T-helper 22 cell (primary cell): ENCODE results near the gene CAMSAP1.
A peak's percentile ranks its signal among the peaks of the same experiment; 100 is the strongest.

ENCODE experiments used
- DNase-seq: peaks from one replicate; pipeline ENCODE4 v3.0.0-alpha.2; 2020; ENCODE audit warnings: low read depth

Gene CAMSAP1

DNA sequence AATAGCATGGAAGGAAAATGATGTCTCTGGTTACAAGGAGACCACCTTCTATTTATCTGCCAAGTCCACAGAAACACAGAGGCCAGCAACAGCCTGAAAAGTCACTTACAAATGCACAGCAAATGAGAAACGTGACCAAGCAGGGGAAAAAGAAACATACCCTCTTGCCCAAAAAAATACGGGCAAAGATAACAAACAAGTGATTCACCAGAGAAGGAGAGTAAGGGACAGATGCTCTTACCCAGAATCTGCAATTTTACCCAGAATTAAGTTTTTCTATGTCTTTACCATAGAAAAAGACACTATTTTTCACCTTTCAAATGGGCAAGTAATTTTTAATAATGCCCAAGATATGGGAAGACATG is 28.1 kb downstream of the CAMSAP1 start:
- DNase-seq, result no peak

GRCh38 chr9:135878528-135879236 is 28.7 kb downstream of the CAMSAP1 start:
- no peak for DNase-seq

DNA sequence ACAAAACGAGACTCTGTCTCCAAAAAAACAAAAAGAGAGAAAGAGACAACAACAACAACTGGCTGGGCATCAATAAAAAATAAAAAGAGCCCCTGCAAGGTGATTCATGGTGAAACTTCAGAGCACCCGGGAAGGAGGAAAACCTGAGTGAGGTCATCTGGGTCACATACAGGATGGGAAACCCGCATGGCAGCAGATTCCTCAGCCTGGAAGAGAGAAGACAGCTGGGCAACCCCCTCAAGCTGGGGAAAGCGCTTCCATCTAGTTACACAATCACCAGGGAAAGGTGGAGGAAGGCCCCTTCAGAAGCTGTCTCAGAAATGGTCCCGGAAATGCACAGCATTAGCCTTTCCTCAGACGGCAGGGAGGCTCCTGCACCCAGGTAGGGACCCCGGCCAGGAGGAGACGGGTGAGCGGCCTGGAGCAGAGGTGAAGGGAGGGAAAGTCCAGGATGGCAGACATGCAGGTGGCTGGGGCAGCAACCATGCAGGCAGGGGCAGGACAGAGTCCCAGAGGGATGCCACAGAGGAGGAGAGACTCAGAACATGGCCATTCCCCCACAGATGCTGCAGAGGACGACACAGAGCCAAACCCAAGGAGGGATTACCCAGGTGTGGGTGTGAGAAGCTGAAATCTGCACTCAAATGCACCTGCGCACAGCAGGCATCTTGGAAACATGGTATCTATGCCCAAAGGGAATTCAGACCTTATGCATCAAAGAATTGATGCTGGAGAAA is 29.4 kb downstream of the CAMSAP1 start:
- DNase-seq, result no peak

GRCh38 chr9:135876936-135877335 is 30.4 kb downstream of the CAMSAP1 start:
- DNase-seq, result no peak

GRCh38 chr9:135874859-135875258 is 32.5 kb downstream of the CAMSAP1 start:
- DNase-seq, result no peak

DNA sequence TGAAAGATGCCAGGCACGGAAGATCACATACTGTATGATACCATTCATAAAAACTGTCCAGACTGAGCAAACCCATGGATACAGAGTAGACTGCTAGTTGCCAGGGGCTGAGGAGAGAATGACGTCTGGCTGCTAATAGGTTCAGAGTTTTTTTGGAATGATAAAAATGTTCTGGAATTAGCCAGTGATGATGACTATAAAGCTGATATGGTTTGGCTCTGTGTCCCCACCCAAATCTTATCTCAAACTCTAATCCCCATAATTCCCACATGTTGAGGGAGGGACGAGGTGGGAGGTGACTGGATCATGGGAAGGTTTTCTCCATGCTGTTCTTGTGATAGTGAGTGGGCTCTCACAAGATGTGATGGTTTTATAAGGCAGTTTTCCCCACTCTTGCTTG is 37.4 kb downstream of the CAMSAP1 start:
- no peak for DNase-seq

- DNase-seq, result no peak
These were observed 41.8 kb downstream of the CAMSAP1 start for GRCh38 chr9:135865531-135865930.

DNA sequence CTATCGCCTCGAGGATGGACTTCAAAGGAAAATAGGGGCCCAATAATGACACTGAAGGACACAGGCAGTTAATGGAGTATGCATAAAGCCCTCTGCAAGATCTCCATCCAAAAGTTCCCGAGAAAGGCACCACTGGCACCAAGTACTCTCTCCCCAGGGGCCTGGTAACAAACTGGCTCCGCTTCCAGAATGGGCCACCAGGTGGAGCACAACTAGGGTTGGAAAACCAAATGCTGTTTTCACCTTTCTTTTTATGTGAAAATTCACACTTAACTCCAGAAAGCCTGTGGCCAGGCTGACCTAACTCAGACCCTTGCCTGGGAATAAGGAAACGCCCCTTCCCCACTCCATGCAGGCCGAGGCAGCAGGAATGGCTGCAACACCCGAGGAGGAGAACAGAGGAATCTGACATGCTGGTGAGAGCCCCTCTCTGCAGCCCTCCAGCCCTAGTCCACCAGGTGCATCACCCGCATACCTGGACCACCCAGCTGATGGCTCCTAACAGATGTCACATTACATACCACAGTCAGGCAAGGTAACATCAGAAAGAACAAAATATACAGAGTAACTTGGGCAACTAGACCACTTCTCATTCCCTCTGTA is 42.8 kb downstream of the CAMSAP1 start:
- DNase-seq, result peak; percentile 27

- no peak for DNase-seq
These were observed 44.5 kb downstream of the CAMSAP1 start for GRCh38 chr9:135862809-135863208.

GRCh38 chr9:135858491-135859185 is 48.7 kb downstream of the CAMSAP1 start:
- no peak for DNase-seq

DNA sequence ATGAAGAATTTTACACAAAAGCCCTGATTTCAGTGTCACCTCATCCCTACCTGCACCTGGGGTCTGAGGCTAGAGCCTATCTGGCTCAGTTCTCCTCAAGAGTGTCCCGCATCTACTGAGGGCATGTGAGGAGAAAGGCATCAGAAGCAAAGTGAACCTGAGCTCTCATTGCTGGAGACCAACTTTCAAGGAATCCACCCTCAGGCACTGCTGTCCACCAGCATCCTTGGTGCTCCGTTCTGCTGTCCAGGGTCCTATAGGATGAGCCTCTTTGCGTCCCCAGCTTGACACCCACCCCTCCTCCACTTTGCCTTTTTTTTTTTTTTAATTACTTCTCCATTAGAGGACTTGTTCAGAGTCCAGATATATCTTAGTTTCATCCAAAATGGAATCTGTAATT is 49.5 kb downstream of the CAMSAP1 start:
- DNase-seq, result no peak

DNA sequence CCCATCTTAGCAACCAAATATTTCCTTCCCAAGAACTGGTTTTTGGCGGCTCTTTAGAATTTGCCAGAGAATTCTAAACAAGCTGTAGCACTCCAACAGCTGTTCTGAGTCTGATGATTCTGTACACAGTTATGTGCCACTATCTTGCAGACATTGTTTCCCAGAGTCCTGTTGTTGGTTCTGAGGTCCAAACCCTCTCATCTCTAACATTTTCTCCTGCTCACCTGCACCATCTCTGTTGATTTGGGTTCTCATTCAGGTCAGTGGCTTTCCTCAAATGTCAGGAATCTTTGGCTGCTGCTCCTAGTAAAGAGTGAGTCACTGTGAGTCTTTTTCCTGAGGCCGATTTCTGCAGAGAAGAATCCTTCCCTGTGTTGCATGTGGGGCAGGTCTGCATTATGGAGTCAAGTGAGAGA is 50.0 kb downstream of the CAMSAP1 start:
- no peak for DNase-seq

- no peak for DNase-seq
These were observed 55.6 kb downstream of the CAMSAP1 start for GRCh38 chr9:135851748-135852147.

- no peak for DNase-seq
These were observed 56.6 kb downstream of the CAMSAP1 start for GRCh38 chr9:135850737-135851136.

DNA sequence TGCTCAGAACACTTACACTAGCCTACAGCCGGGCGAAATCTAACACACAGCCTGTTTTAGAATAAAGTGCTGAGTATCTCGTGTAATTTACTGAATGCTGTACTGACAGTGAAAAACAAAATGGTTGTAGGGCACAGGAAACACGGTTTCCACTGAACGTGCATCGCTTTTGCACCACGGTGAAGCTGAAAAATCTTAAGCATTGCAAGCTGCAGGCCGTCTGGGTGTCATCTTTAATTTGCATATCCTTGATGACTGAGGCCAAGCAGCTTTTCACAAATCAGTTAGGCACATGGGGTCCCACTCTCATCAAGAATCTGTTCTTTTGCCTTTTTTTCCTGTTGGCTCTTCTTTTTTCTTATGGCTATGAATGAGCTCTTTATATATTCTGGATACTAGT is 58.2 kb downstream of the CAMSAP1 start:
- DNase-seq, result no peak

DNA sequence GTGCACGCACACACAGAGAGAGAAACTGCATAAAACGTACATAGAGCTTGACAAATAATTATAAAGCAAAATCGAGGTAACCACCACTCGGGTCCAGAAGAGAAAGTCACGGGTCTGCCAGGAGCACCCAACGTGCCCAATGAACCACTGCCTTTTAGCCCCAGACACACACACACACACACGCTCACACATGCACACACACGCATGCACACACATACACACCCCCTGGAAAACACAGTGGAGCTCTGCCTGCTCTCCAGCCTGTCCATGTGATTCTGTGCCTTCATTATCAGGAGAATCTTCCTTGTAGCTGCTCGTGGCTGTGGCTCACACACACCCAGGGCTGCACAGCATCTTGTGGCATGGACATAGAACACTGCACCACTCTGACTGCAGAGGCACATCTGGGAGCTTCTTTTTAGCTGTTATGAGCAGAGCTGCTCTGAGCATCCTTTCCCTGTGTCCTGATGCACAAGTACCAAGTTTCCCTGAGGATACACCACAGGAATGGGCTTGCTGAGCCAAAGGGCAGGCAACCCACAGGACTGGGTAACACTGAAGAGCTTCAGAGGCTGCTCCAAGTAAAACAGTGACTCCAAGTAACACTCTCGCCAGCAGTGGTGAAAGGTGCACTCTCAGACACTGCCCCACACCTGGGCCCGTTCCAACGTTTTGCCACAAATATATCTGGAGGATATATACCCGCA is 58.9 kb downstream of the CAMSAP1 start:
- no peak for DNase-seq

DNA sequence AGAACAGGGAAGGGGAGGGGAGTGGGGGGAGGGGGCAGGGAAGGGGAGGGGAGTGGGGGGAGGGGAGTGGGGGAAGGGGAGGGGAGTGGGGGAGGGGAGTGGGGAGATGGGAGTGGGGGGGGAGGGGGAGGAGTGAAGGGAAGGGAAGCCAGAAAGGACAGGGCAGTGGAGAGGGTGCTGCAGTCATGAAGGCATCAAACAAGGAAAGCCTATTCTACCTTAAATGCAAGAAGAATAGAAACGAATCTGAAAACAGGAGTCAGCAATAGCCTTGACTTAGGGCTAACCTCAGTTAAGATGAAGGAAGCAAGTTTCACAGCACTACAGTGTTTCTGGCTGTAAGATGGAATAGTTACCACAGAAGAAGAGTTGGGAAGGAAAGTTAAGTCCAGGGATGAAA is 59.5 kb downstream of the CAMSAP1 start:
- no peak for DNase-seq

GRCh38 chr9:135840539-135840938 is 66.8 kb downstream of the CAMSAP1 start:
- no peak for DNase-seq

GRCh38 chr9:135840107-135840506 is 67.2 kb downstream of the CAMSAP1 start:
- DNase-seq, result no peak

DNA sequence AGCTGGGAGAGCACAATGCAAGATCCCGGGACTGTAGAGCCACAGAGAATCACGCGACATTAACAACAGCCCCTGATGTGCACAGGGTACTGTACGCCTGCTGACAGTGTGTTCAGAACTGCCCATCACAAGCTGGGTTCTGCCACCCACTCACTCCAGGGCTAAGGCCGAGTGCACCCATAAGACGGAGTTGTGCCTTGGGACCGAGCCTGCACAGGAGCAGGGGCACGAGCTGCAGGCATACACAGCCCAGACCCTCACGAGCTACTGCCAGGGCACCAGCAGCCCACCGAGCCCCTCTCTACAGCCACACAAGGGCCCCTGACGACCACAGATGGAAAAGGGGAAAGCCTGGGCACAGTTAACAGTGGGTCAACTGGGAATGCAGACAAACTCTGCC is 67.8 kb downstream of the CAMSAP1 start:
- DNase-seq, result no peak

DNA sequence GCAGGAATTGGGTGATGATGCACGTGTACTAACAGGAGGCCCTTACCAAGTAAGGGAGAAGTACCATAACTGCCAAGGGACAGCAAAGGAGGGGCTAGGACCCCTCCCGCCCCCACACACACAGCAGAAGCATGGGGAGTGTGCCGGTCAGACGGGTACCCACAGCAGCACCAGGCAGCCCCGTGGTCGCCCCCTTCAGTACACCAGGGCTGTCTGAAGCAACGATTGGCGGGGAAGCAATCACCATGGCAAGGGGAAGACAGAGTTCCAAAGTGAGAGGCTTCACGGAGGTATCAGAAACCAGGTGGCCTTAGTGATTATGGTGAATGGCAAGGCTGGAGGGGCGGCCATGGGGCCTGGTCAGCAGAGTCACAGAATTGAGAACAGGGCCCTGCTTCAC is 72.2 kb downstream of the CAMSAP1 start:
- DNase-seq, result no peak

DNA sequence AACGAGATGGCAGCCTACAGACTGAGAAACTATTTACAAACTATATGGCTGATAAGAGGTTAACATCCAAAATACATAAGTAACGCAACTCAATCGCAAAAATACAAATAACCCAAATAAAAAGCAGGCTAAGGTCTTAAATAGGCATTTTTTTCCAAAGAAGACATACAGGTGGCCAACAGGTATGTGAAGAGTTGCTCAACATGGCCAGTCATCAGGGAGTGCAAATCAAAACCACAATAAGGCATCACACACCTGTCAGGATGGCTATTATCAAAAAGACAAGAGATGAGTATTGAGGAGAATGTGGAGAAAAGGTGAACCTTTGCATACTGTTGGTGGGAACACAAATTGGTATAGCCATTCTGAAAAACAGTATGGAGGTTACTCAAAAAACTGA is 73.5 kb downstream of the CAMSAP1 start:
- no peak for DNase-seq
